Mucosa of descending colon (tissue), 3 donors: Measurements from ENCODE around the gene PPP1R9A. TPM values are rescaled to one million over a fixed set of nuclear protein-coding genes. Genes with fewer than 3 reads are reported as not detected.
A peak's percentile ranks its signal among the peaks of the same experiment; 100 is the strongest.

Experiments
- ATAC-seq: fragments of 200-7000 bp; cut with Tn5 transposase; one replicate; pipeline ENCODE4 v1.9.1; 2020; ENCODE audit warnings: mild to moderate bottlenecking, moderate library complexity
- DNase-seq, 3 donors: peaks; one replicate each; pipeline ENCODE4 v3.0.0-alpha.2; 2020
- H3K36me3 ChIP-seq: fragments of 200-600 bp; one replicate; pipeline ENCODE4 v1.8.0; 2021; ENCODE audit warnings: low read depth, mild to moderate bottlenecking
- H3K4me1 ChIP-seq: fragments of 200-600 bp; one replicate; pipeline ENCODE4 v1.8.0; 2021; ENCODE audit warnings: low read depth, mild to moderate bottlenecking
- H3K4me3 ChIP-seq: fragments of 200-600 bp; one replicate; pipeline ENCODE4 v1.8.0; 2021; ENCODE audit warnings: mild to moderate bottlenecking
- H3K9me3 ChIP-seq: fragments of 200-600 bp; one replicate; pipeline ENCODE4 v1.8.0; 2021; ENCODE audit warnings: mild to moderate bottlenecking
- CTCF ChIP-seq: fragments of 200-600 bp; IDR thresholded peaks from one replicate; pipeline ENCODE4 v1.8.0; 2022; ENCODE audit warnings: antibody characterized with exemption, mild to moderate bottlenecking
- intact Hi-C, 2 donors: fragments of 100-400 bp; cut with DNase I in 1 of 2; cut with micrococcal nuclease in 1 of 2; formaldehyde crosslinking; loops; one replicate each; pipeline versions ENCODE4 v1.11.0 to v1.11.1; 2022; cut with DNase I, micrococcal nuclease
- total RNA-seq, 3 donors: library from RNA; stranded (reverse); fragmentation: NEBNext Ultra II Directional in 2 of 3; extraction: Animal tissue kit (Norgen Biotek cat#: 25700) in 2 of 3; gene quantifications; one replicate each; pipeline versions ENCODE4 v1.2.1 to v1.2.4, GENCODE V29; 2021 to 2023
- donor health status: DM: no; HTN: no; CAD: no; lungs with moderate emphysema.
- donor health status: DM: no; HTN: no; CAD: no.
- donor health status: DM: no; HTN: yes; CAD: no.

The PPP1R9A gene
- total RNA-seq, 3 donors from 2014 or later, result 17.8 to 48.9 (median 30.8) TPM

DNA sequence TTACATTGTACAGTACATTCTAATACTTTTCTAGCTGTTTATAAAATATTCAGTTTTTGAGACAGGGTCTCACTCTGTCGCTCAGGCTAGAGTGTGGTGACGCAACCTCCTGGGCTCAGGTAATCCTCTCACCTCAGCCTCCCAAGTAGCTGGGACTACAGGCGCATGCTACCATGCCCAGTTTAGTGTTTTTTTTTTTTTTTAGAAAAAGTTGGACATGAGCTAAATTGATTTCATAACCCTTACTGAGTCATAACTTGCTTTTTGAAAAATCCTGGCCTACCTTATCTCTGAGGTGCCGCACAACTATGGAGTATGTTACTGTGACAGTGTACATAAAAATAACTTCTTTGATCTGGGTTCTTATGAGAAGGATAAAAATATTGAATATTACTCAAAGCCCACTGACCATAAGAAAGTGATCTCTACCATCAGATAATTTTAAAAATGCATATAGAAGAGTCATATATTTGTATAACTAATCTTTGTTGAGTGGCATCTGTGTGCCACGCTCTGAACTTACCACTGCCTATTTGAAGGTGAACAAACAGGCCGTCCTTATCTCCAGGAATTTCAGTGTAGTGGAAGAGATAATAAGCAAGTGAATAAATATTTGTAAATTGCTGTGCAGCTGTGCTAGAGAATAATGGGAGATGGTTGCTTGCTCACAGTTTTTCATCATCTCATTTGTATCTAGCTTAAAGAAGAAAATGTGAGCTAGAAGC is 73.2 kb downstream of the PPP1R9A start:
- H3K9me3 ChIP-seq, result peaks cover 2% of the 10 kb centered on the region
- DNase-seq, result no peak
- H3K4me3 ChIP-seq, result no peak overlapping the region
- no peaks in the 10 kb centered on the region for H3K4me1 ChIP-seq
- no peak for TF ChIP-seq CTCF
- no peak for ATAC-seq
- intact Hi-C loops, result no loop called here
- no peaks in the 10 kb centered on the region for H3K36me3 ChIP-seq

GRCh38 chr7:94995921-94996320 is 88.5 kb downstream of the PPP1R9A start:
- DNase-seq, result no peak
- TF ChIP-seq CTCF, result no peak
- no peak overlapping the region for H3K4me3 ChIP-seq
- H3K4me1 ChIP-seq, result peaks cover 5% of the 10 kb centered on the region
- peak; percentile 32 for ATAC-seq
- H3K36me3 ChIP-seq, result no peaks in the 10 kb centered on the region
- intact Hi-C loops, result no loop called here
- no peaks in the 10 kb centered on the region for H3K9me3 ChIP-seq

DNA sequence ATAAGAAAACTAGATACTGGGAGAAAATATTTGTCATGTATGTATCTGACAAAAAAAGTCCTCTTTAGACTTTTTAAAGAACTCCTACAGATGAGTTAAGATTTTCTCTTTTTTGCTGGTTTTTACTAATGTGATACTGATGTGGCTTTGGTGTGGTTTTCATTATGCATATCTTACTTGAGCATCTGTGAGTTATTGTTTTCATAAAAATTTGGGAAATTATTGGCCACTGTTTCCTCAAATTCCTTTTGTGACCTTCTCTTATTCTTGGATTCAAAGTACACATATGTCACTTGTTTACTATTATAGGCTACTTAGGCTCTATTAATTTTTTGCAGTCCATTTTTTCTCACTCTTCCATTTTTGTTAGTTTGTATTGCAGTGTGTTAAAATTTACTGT is 89.0 kb downstream of the PPP1R9A start:
- Histone ChIP-seq H3K36me3 (no peaks in the 10 kb centered on the region), H3K4me3 (no peak overlapping the region), H3K9me3 (no peaks in the 10 kb centered on the region), H3K4me1 (peaks cover 5% of the 10 kb centered on the region)
- TF ChIP-seq CTCF, result no peak
- ATAC-seq (no peak), DNase-seq (no peak)
- intact Hi-C loops, result no loop called here

GRCh38 chr7:94997547-94997946 is 90.2 kb downstream of the PPP1R9A start:
- TF ChIP-seq CTCF, result no peak

GRCh38 chr7:94998266-94999068 is 91.1 kb downstream of the PPP1R9A start:
- ATAC-seq, result no peak
- peaks cover 9% of the 10 kb centered on the region for H3K4me1 ChIP-seq
- intact Hi-C loops, result no loop called here
- no peaks in the 10 kb centered on the region for H3K9me3 ChIP-seq
- no peak overlapping the region for H3K4me3 ChIP-seq
- DNase-seq, result peak in 1 of 3 donors; percentile 15
- no peaks in the 10 kb centered on the region for H3K36me3 ChIP-seq
- no peak for TF ChIP-seq CTCF

More at GRCh38 chr7:94997547-94997946, 90.2 kb downstream of the PPP1R9A start:
- no peak for DNase-seq
- Histone ChIP-seq H3K9me3 (no peaks in the 10 kb centered on the region), H3K4me1 (peaks cover 9% of the 10 kb centered on the region), H3K4me3 (no peak overlapping the region), H3K36me3 (no peaks in the 10 kb centered on the region)
- ATAC-seq, result no peak
- intact Hi-C loops, result no loop called here
